ENCODE measurements around the gene GTPBP4. TPM values are rescaled to one million over a fixed set of nuclear protein-coding genes. Genes with fewer than 3 reads are reported as not detected.

GTPBP4 gene
- total RNA-seq, 4 donors from 2014 or later = 16.0 to 31.5 (median 21.5) TPM

DNA sequence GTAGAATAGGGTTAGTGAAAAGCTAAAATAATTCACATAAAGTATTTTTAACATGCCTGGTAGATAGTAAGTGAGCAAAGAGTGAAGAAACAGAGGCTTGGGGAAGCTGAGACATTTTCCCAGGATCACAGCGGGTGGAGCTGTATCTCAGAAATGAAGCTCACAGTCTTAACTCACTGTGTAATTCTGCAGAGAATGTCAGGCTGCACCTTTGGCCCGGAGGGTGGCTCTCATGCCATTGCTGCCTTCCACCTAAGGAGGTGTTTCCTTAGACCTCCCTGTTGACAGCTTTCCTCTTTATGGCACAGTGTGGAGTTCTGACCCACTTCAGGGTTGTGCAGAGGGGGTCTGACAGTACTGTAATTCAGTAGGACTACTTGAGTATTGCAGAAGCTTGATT lies 2.9 kb upstream of the GTPBP4 start:
- Histone ChIP-seq H3K36me3 (peaks cover 0 to under 1% of the 10 kb centered on the region in 2 donors), H3K4me3 (no peak overlapping the region), H3K27ac (no peak overlapping the region), H3K4me1 (peaks cover 0 to 26% (median 16%) of the 10 kb centered on the region in 3 donors), H3K27me3 (no peaks in the 10 kb centered on the region), H3K9me3 (peaks cover 0 to 4% (median 0%) of the 10 kb centered on the region in 3 donors)
- TF ChIP-seq EP300 (IDR thresholded peaks at IDR 0.05) (no peak), POLR2A (IDR thresholded peaks at IDR 0.05) (no peak), POLR2AphosphoS5 (IDR thresholded peaks at IDR 0.05) (no peak)
- TF ChIP-seq, protein P1, sequence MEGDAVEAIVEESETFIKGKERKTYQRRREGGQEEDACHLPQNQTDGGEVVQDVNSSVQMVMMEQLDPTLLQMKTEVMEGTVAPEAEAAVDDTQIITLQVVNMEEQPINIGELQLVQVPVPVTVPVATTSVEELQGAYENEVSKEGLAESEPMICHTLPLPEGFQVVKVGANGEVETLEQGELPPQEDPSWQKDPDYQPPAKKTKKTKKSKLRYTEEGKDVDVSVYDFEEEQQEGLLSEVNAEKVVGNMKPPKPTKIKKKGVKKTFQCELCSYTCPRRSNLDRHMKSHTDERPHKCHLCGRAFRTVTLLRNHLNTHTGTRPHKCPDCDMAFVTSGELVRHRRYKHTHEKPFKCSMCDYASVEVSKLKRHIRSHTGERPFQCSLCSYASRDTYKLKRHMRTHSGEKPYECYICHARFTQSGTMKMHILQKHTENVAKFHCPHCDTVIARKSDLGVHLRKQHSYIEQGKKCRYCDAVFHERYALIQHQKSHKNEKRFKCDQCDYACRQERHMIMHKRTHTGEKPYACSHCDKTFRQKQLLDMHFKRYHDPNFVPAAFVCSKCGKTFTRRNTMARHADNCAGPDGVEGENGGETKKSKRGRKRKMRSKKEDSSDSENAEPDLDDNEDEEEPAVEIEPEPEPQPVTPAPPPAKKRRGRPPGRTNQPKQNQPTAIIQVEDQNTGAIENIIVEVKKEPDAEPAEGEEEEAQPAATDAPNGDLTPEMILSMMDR (IDR thresholded peaks at IDR 0.05) = no peak
- ATAC-seq = no peak
- WGBS, 2 donors (ENCODE audit: low coverage in 1 of 2) = 93 to 100% methylated on average over 1 to 2 of the region's 2 CpGs

DNA sequence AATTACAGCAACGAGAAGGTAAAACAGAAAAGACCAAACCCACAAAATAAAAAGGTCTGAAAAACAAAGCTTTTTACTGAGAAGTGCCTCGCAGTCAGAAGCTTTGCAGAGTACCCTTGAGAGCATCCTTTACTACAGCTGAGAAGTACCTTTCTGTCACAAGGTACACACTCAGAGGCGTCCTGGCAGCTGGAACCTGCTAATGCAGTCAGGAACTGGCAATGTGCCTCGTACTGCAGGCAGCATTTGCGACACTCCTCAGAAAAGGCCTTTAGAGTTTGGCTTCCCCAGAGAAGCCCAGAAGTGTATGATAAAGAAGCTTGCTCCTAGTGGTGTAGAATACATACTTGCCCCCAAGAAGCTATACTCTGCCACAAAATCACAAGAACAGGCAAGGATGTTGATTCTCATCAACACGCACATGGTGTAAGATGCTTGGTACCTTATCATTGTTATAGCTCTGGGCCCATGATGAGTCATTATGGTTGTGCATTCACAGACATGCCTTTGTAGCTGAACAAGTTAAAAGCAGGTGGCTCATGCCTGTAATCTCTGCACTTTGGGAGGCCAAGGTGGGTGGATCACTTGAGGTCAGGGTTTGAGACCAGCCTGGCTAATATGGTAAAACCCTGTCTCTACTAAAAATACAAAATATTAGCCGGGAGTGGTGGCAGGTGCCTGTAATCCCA lies 2.0 kb upstream of the GTPBP4 start:
- peaks cover 0 to 35% (median 16%) of the 10 kb centered on the region in 3 donors for H3K4me1 ChIP-seq
- no peaks in the 10 kb centered on the region for H3K36me3 ChIP-seq
- no peak for ATAC-seq
- no peak overlapping the region for H3K4me3 ChIP-seq
- H3K27me3 ChIP-seq = no peaks in the 10 kb centered on the region
- TF ChIP-seq POLR2A (IDR thresholded peaks at IDR 0.05) (no peak), POLR2AphosphoS5 (IDR thresholded peaks at IDR 0.05) (no peak), EP300 (IDR thresholded peaks at IDR 0.05) (no peak)
- TF ChIP-seq, protein P1 (IDR thresholded peaks at IDR 0.05) = no peak
- H3K9me3 ChIP-seq = no peaks in the 10 kb centered on the region
- 60 to 88% methylated on average over 2 to 6 of the region's 7 CpGs for WGBS, 2 donors (ENCODE audit: low coverage in 1 of 2)
- no peak overlapping the region for H3K27ac ChIP-seq

DNA sequence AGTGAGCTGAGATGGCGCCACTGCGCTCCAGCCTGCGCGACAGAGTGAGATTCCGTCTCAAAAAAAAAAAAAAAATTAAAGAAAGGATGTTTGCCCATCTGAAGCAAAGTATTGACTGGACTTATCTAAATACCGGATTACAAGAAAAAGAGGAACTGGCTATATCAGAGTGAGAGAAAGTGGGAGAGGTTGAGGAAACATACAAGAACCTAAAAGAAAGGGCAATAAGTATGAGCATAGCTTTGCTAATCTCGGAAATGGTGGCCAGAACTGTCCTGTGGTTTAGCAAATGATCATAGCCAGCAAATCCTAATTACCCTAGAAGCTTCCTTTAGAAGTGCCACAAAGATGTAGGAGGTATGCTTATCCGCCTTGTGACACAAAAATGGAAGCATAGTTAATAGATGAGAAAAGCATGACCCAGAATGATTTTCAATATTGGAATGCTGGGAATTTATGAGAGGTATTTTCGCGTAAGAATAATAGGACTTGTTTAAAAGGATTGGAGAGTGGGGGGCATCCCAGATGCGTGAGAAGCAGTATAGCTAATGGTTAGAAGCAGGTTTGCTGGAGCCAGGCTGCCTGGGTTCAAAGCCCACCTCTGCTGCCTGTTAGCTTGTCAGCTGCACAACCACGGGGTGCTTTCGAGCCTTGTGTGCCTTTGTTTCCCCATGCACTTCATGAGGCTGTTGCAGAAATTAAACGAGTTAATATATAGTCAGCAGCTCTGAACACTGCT lies 1.2 kb upstream of the GTPBP4 start:
- Histone ChIP-seq H3K4me3 (peak overlapping the region; percentile 91 to 93), H3K27me3 (no peaks in the 10 kb centered on the region), H3K4me1 (peaks cover 0 to 35% (median 16%) of the 10 kb centered on the region in 3 donors), H3K27ac (peak overlapping the region in 3 of 4 donors; percentile 95 to 96 (median 96)), H3K36me3 (peaks cover 0 to under 1% of the 10 kb centered on the region in 2 donors), H3K9me3 (no peaks in the 10 kb centered on the region)
- 60 to 77% methylated on average over 8 to 14 of the region's 14 CpGs for WGBS, 2 donors (ENCODE audit: low coverage in 1 of 2)
- ATAC-seq = no peak
- TF ChIP-seq EP300 (IDR thresholded peaks at IDR 0.05) (no peak), POLR2AphosphoS5 (IDR thresholded peaks at IDR 0.05) (no peak), POLR2A (IDR thresholded peaks at IDR 0.05) (no peak)
- TF ChIP-seq, protein P1 (IDR thresholded peaks at IDR 0.05) = no peak

DNA sequence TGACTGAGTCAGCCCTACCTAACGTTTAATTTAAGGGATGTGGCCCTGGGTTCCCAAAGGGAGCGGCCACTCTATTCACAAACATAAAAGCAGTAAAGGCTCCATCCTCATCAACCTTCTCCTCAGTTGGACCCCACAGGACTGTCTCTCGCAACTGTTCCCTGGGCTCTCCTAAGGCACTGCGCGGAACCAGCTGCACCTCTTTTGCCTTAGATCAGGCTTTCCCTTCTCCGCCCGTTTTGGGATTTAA lies 689 bp upstream of the GTPBP4 start:
- no peaks in the 10 kb centered on the region for H3K9me3 ChIP-seq
- TF ChIP-seq POLR2AphosphoS5 (IDR thresholded peaks at IDR 0.05) (no peak), EP300 (IDR thresholded peaks at IDR 0.05) (no peak), POLR2A (IDR thresholded peaks at IDR 0.05) (no peak)
- TF ChIP-seq, protein P1 (IDR thresholded peaks at IDR 0.05) = no peak
- peak overlapping the region; percentile 91 to 93 for H3K4me3 ChIP-seq
- peaks cover 0 to 5% of the 10 kb centered on the region in 2 donors for H3K36me3 ChIP-seq
- no peak for ATAC-seq
- H3K27me3 ChIP-seq = no peaks in the 10 kb centered on the region
- peak overlapping the region; percentile 74 to 96 (median 96) for H3K27ac ChIP-seq
- 0% methylated on average over 5 of the region's 7 CpGs; no CpG with 5 or more reads in 1 of the 2 donors for WGBS, 2 donors (ENCODE audit: low coverage in 1 of 2)
- peaks cover 0 to 35% (median 16%) of the 10 kb centered on the region in 3 donors for H3K4me1 ChIP-seq

Measured in gastroesophageal sphincter (tissue), 4 donors.